Hematopoietic multipotent progenitor cell treated with erythropoietin and hydrocortisone succinate and interleukin-3 and kit ligand, for 15 days (in vitro differentiated cells): ENCODE results near the gene NECTIN4.
"Not testable (repeated sequence)": the region's sequence is repeated elsewhere in the genome, so short reads cannot be mapped to it uniquely, and the experiment has no call there.

Experiments used
- DNase-seq: peaks from one replicate; pipeline ENCODE4 v3.0.0-alpha.2; 2015; ENCODE audit warnings: low spot score

Gene NECTIN4

DNA sequence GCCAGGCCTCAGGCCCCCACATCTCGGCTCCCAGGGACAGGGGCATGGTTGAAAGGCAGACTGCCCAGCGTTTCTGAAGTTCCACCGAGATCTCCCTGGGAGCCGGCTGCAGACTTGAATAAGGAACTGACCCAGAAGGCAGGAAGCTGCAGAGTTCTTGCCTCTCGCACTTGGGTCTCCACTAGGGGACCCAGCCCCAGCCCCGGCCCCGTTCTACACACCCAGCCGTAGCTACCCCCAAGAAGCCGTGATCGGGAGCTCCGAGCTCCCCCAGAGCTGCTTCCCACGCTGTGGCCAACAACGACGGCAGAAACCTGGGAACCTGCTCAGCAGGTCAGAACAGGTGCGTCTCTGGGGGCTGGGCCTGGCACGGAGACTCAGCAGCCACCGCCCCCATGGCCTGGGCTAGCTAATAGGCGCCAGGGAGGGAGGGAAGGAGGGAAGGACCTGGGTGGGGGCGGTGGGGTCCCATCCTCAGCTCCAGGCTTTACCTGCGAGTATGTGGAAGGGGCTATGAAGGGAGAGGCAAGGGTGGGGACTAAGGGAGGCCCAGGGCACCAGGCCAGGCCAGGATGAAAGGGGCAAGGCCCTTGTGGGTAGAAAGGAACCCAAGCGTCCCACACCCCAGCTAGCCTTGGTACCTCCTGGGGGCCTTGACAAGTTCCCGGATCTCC lies at the start of gene NECTIN4:
Gene NECTIN4, minus strand, starts transcription at position 308 of the 674 bp plus-strand sequence. Its CDS starts 262 bp downstream, at position 46.
- DNase-seq: no peak

DNA sequence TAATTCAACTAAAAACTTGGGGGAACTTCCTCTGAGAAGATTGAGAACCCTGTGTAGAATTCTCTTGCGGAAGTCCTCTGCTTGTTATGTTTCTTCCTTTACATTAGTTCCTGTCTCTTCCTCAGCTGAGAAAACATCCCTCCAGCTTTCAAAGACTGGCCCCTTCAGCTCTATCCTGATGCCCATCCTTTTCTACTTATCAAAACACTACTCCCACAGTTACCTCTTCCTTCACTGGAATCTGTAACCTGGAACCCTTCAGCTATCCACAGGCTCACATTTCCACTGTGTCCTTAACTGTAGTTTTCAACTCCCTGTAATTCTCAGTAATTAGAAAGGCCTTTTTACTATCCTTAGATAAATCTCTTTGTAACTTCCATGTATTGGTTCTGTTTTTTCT lies 49.1 kb upstream of the NECTIN4 start:
- DNase-seq: no peak

GRCh38 chr1:161137881-161138280 lies 48.5 kb upstream of the NECTIN4 start:
- DNase-seq: no peak

DNA sequence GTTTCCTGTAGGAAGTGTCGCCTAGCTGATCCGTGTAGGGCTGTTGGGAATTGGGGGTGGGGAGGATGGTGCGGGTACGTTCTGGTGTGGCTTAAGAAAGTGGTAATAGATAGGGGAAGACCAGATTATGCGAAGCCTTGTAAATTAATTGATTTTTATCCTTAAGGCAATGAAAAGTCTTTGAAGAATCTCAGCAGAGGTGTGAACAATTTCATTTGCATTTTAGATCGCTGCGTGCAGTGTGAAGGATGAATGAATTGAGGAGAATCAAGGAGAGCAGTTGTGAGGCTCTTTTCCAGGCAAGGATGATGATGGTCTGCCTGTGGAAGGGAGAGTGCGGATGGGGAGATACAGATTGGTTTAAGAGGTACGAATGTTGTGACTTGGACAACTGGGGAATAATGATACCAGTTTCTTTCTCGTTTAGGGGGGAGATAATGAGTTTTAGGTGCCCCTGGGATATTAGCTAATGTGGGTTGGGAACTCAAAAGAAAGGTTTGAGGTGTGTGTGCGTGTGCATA lies 43.9 kb upstream of the NECTIN4 start:
- no peak for DNase-seq

DNA sequence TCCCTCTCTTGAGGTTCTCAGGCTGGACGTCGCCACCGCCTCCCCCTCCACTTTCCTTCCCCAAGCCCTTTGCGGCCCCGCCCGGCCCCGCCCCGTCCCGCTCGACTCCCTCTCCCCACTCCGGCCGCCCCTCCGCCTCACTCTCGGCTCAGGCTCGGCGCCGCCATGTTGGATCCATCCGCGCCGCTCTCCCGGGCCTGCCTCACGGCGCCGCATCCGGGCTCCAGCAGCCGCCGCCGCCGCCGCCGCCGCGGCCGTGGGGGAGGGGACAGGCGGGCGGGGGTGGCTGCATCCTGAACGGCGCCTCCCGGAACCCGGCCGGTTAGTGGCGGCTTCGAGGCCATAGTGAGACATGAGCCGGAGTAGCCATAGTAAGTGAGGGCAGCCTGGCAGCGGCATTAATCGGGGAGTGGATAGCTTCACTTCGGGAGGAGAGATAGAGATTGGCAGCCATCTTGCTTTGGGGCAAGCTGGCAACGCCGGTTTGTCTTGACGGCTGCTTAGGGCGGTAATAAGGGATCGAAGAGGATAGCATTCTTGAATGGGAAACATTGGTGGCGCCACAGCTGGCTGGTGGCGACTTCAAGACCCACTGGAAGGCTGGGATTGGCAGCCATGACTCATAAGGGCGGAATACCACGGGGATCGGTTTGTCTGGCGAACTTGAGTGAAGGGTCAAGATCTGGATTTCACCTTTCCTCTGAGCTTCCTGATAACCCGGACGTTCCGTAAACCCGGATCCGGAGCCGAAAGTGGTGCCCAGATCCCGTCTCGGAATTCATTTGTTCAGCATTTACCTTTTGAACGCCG lies 43.3 kb upstream of the NECTIN4 start, which contains the start of gene DEDD:
Gene DEDD, minus strand, starts transcription at position 258 of the 810 bp plus-strand sequence. CDS start 8,205 bp downstream, outside the sequence.
- DNase-seq: peak; percentile 91

GRCh38 chr1:161131523-161132409 lies 42.4 kb upstream of the NECTIN4 start:
- DNase-seq: peak; percentile 23

- no peak for DNase-seq
Observed at GRCh38 chr1:161130266-161130665, 40.9 kb upstream of the NECTIN4 start.

GRCh38 chr1:161128591-161129420 lies 39.4 kb upstream of the NECTIN4 start:
- DNase-seq: peak; percentile 16

- no peak for DNase-seq
Observed at GRCh38 chr1:161127649-161128048, 38.3 kb upstream of the NECTIN4 start.

- DNase-seq: no peak
Observed at GRCh38 chr1:161122967-161123366, 33.6 kb upstream of the NECTIN4 start.

GRCh38 chr1:161121834-161122233 lies 32.5 kb upstream of the NECTIN4 start:
- no peak for DNase-seq

DNA sequence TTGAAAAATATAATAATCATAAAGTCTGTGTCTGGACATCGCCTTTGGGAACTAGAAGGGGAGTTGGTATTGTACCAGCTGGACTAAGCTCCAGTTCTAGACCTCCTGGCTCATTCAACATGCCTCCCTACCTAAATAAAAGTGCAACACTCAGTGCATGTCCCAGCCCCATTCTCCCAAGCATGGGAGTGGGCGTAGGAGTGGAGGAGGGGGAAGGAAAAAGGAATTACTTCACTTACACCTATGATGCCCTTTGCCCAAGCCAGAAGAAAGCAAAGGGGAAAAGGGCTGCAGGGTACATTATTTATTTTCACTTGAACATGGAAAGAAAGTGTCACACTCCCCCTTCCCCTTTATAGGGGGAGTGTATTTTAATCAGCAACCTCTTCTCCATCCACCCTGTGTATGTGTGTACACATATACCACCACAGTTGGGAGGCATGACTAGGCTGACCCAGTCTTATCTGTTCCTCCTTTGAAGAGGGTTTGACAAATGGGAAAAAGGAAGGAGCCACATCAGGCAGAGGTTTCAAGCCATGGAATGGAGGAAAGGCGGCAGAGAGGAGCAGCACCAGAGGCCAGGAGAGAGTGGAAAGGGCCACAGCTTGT lies 31.8 kb upstream of the NECTIN4 start:
- no peak for DNase-seq

- DNase-seq: peak; percentile 79
Observed at GRCh38 chr1:161119092-161119903, 29.9 kb upstream of the NECTIN4 start.

- peak; percentile 88 for DNase-seq
Observed at GRCh38 chr1:161117759-161118581, 28.6 kb upstream of the NECTIN4 start, which contains the start of the genes NIT1 and PFDN2. Gene NIT1 (plus strand): TSS chr1:161118105. CDS start chr1:161118177, 72 bp downstream. Gene PFDN2 (minus strand): TSS chr1:161118037. CDS start chr1:161118026, 11 bp downstream.

- not testable (repeated sequence) for DNase-seq
Observed at GRCh38 chr1:161115961-161116360, 26.6 kb upstream of the NECTIN4 start.

GRCh38 chr1:161115132-161115711 lies 25.9 kb upstream of the NECTIN4 start:
- DNase-seq: no peak

DNA sequence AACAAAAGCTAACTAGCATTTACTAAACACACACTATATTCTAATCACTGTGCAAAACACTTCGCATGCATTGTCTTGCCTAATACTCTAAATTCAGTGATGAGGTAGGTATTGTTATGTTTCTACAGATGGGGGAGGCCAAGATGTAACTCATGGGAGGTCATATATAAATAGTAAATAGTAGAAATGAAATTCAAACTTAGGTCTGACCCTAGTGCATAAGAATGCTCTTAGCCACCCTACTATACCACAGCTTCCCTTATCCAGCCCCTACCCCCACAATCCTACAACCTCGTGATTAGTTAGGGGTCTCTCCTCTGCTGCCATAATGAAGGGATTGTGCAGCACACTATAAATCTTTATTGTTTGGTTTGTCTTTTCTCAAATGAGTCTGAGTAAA lies 25.2 kb upstream of the NECTIN4 start:
- DNase-seq: no peak

DNA sequence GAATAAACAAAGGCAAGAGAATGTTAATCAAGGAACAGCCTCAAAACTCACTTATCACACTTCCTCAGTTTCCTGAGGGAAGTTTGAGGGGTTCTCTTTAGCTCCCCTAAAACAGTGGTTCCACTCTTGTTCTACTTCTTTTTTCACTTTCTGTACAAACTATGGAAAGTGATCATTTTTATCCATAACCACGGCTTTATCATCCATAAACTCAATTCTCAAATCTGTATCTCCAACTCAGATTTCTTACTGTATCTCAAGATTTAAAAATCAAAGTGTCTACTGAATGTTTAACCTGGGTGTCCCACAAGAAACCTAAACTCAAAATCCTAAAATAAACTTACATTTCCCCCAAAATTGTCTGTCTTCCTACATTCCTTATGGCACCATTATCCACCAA lies 24.6 kb upstream of the NECTIN4 start:
- DNase-seq: no peak
